ENCODE measurements around the gene SREK1. TPM values are rescaled to one million over a fixed set of nuclear protein-coding genes. Genes with fewer than 3 reads are reported as not detected.
"Not testable (repeated sequence)": the region's sequence is repeated elsewhere in the genome, so short reads cannot be mapped to it uniquely, and the experiment has no call there.

The SREK1 gene, protein sequence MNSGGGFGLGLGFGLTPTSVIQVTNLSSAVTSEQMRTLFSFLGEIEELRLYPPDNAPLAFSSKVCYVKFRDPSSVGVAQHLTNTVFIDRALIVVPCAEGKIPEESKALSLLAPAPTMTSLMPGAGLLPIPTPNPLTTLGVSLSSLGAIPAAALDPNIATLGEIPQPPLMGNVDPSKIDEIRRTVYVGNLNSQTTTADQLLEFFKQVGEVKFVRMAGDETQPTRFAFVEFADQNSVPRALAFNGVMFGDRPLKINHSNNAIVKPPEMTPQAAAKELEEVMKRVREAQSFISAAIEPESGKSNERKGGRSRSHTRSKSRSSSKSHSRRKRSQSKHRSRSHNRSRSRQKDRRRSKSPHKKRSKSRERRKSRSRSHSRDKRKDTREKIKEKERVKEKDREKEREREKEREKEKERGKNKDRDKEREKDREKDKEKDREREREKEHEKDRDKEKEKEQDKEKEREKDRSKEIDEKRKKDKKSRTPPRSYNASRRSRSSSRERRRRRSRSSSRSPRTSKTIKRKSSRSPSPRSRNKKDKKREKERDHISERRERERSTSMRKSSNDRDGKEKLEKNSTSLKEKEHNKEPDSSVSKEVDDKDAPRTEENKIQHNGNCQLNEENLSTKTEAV
- 10 to 100 TPM; 52.3 to 53.4 TPM for total RNA-seq

DNA sequence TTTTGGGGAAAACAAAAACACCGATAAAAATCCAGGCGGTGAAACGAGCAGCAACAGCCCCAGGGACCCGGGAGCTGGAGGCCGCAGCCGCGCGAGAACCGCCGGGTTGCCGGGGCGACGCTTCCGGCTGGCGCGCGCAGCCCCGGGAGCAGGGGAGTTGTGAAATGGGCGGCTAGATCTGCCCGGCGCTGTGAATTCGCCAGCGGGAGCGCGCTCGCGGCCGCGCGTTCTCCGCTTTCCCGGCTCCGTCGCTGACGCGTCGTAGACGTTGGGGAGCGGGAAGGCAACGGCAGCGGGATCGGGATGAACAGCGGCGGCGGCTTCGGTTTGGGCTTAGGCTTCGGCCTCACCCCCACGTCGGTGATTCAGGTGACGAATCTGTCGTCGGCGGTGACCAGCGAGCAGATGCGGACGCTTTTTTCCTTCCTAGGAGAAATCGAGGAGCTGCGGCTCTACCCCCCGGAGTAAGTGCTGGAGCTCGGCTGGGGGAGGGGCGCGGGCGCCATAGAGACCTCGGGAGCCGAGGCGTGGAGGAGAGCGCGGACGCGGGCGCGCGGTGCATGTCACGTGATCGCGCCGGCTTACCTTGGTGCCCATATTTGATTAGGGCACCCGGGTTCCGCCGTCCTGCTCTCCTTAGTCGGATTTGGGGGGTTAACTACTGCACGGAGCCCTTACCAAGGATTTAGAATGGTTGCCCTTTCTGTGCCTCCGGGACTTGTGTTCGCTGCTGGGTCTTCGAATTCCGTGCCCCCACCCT, at the start of gene SREK1:
Gene SREK1, plus strand, starts transcription at position 227 of the 760 bp plus-strand sequence. Its CDS starts 77 bp downstream, at position 304.
- Mint-ChIP-seq H3K9me3 (no peaks in the 10 kb centered on the region), H3K36me3 (ENCODE audit: low read depth) (peaks cover 19% of the 10 kb centered on the region), H3K27ac (peak within 1 kb of the TSS; percentile 99), H3K4me3 (peak within 1 kb of the TSS; percentile 97), H3K4me1 (peaks cover 31% of the 10 kb centered on the region), H3K27me3 (no peaks in the 10 kb centered on the region)
- ChIA-PET CTCF (interaction anchor here (0.9 to 1.6 kb wide), 4 partner anchors 27 to 404 kb away, joined by 3 to 4 read pairs (median 4); no protein-coding TSS in a partner anchor), POLR2A (interaction anchor here (0.6 to 2.7 kb wide), 15 partner anchors 10 to 582 kb away, joined by 3 to 27 read pairs (median 7); partner anchors contain the start of genes CENPK, ERBIN, NLN and PPWD1)
- DNase-seq = peak; percentile 88

GRCh38 chr5:66100851-66101250, 43.2 kb upstream of the SREK1 start:
- Mint-ChIP-seq H3K27me3 (peaks cover 2% of the 10 kb centered on the region), H3K36me3 (ENCODE audit: low read depth) (peaks cover 10% of the 10 kb centered on the region), H3K27ac (no peak overlapping the region), H3K4me1 (no peaks in the 10 kb centered on the region), H3K4me3 (no peak overlapping the region), H3K9me3 (peaks cover 34% of the 10 kb centered on the region)
- no peak for DNase-seq
- ChIA-PET POLR2A (no interaction called here), CTCF (no interaction called here)

- Mint-ChIP-seq H3K4me1 (no peaks in the 10 kb centered on the region), H3K36me3 (ENCODE audit: low read depth) (peaks cover 3% of the 10 kb centered on the region), H3K9me3 (peaks cover 18% of the 10 kb centered on the region), H3K27me3 (peaks cover 2% of the 10 kb centered on the region), H3K4me3 (no peak overlapping the region), H3K27ac (no peak overlapping the region)
- DNase-seq = no peak
- ChIA-PET CTCF (no interaction called here), POLR2A (no interaction called here)
Observed at GRCh38 chr5:66113160-66113559, 30.9 kb upstream of the SREK1 start.

DNA sequence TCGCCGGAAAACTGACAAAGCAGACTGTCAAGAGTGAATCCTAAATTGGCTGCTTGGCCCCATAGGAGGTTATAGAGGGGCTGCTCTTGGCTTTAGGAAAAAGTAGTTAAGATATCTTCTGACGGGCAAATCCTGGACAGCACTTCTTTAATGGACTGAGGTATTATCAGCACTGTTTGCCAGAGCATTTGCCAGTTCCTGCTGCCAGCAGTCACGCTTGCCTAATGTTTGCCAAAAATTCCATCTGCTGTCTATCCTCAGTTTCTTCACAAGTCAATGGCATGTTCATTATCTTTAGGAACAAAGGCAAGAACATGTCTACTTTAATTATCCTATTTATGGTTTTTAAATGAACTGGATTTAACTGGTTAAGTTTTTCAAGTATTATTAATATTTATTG, 25.8 kb upstream of the SREK1 start:
- Mint-ChIP-seq H3K4me1 (no peaks in the 10 kb centered on the region), H3K27me3 (peaks cover 2% of the 10 kb centered on the region), H3K4me3 (no peak overlapping the region), H3K27ac (no peak overlapping the region), H3K9me3 (peaks cover 2% of the 10 kb centered on the region), H3K36me3 (ENCODE audit: low read depth) (no peaks in the 10 kb centered on the region)
- CTCF ChIA-PET = no interaction called here
- DNase-seq = no peak
- POLR2A ChIA-PET = no interaction called here

DNA sequence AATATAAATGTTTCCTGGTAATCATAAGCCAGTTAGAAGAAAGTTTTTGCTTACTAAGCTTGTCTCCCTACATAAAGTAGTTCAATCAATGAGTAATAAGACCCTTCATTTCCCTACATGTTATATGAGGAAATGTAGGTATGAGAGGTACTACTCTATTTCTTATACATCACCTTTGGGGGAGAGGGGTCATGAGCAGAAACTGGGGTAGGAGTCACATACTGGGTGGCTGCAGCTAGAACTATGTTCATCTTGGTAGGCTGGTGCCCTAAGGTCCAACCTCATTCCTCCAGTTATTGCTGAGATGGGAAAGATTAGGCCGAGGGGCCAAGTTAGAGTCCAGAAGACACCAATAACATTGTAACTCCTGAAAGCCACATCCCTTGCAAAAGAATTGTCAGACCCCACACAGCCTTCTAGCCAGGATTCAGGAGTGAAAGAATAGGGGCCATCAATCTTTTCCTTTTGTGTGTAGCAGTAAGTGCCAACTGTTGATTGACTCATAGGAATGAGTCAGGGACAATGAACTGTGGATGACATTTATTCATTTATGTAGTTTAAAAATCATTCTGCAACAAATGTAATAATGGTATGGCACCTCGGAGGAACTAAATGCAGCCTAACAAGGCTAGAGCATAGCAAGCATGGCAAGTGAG, 21.6 kb upstream of the SREK1 start:
- ChIA-PET CTCF (no interaction called here), POLR2A (no interaction called here)
- Mint-ChIP-seq H3K27me3 (no peaks in the 10 kb centered on the region), H3K27ac (no peak overlapping the region), H3K4me1 (no peaks in the 10 kb centered on the region), H3K36me3 (ENCODE audit: low read depth) (no peaks in the 10 kb centered on the region), H3K9me3 (no peaks in the 10 kb centered on the region), H3K4me3 (no peak overlapping the region)
- DNase-seq = no peak

- ChIA-PET POLR2A (no interaction called here), CTCF (no interaction called here)
- Mint-ChIP-seq H3K4me3 (no peak overlapping the region), H3K4me1 (no peaks in the 10 kb centered on the region), H3K9me3 (peaks cover 6% of the 10 kb centered on the region), H3K27me3 (no peaks in the 10 kb centered on the region), H3K27ac (no peak overlapping the region), H3K36me3 (ENCODE audit: low read depth) (no peaks in the 10 kb centered on the region)
- DNase-seq = no peak
Observed at GRCh38 chr5:66129144-66129543, 15.0 kb upstream of the SREK1 start.

GRCh38 chr5:66130493-66130892, 13.6 kb upstream of the SREK1 start:
- H3K4me3 Mint-ChIP-seq = no peak overlapping the region
- CTCF ChIA-PET = no interaction called here
- no peak overlapping the region for H3K27ac Mint-ChIP-seq
- H3K9me3 Mint-ChIP-seq = peaks cover 6% of the 10 kb centered on the region
- no peaks in the 10 kb centered on the region for H3K36me3 Mint-ChIP-seq (ENCODE audit: low read depth)
- no peaks in the 10 kb centered on the region for H3K27me3 Mint-ChIP-seq
- POLR2A ChIA-PET = no interaction called here
- no peaks in the 10 kb centered on the region for H3K4me1 Mint-ChIP-seq
- no peak for DNase-seq

- ChIA-PET CTCF (no interaction called here), POLR2A (interaction anchor here (3.0 kb wide), 1 partner anchor 10 kb away, joined by 9 read pairs; the partner anchor contains the start of gene SREK1)
- DNase-seq = no peak
- Mint-ChIP-seq H3K36me3 (ENCODE audit: low read depth) (no peaks in the 10 kb centered on the region), H3K4me3 (no peak overlapping the region), H3K9me3 (peaks cover 4% of the 10 kb centered on the region), H3K27ac (no peak overlapping the region), H3K27me3 (no peaks in the 10 kb centered on the region), H3K4me1 (no peaks in the 10 kb centered on the region)
Observed at GRCh38 chr5:66134407-66134861, 9.7 kb upstream of the SREK1 start.

DNA sequence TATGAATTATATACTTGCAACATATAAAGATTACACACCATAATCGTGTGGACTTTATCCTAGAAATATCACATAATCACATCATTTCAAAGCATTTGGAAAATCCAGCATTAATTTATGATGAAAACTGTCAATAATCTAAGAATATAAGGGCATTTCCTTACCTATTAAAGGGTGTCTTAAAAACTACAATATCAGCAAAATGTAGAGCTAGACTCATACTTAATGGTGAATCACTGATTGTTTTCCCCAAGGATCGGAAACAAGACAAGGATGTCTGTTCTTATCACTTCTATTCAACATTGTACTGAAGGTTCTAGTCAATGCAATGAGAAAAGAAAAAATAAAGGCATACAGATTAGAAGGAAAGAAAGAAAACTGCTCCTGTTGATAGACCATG, 8.0 kb upstream of the SREK1 start:
- H3K4me3 Mint-ChIP-seq = no peak overlapping the region
- ChIA-PET CTCF (no interaction called here), POLR2A (interaction anchor here (3.0 kb wide), 1 partner anchor 8 kb away, joined by 9 read pairs; the partner anchor contains the start of gene SREK1)
- no peaks in the 10 kb centered on the region for H3K27me3 Mint-ChIP-seq
- no peaks in the 10 kb centered on the region for H3K36me3 Mint-ChIP-seq (ENCODE audit: low read depth)
- DNase-seq = no peak
- no peaks in the 10 kb centered on the region for H3K4me1 Mint-ChIP-seq
- no peak overlapping the region for H3K27ac Mint-ChIP-seq
- no peaks in the 10 kb centered on the region for H3K9me3 Mint-ChIP-seq

DNA sequence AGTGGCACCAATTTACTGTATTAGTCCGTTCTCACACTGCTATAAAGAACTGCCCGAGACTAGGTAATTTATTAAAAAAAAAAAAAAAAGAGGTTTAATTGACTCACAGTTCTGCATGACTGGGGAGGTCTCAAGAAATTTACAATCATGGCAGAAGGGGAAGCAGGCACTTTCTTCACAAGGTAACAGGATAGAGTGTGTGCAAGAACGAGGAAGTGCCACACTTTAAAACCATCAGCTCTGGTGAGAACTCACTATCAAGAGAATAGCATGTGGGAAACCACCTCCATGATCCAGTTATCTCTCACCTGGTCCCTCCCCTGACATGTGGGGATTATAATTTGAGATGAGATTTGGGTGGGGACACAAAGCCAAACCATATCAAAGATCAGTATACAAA, 7.2 kb upstream of the SREK1 start:
- H3K36me3 Mint-ChIP-seq (ENCODE audit: low read depth); H3K27me3 Mint-ChIP-seq; H3K4me1 Mint-ChIP-seq; CTCF ChIA-PET; POLR2A ChIA-PET; DNase-seq; H3K9me3 Mint-ChIP-seq; H3K4me3 Mint-ChIP-seq; H3K27ac Mint-ChIP-seq: not testable (repeated sequence)

- H3K4me1 Mint-ChIP-seq = peaks cover 9% of the 10 kb centered on the region
- CTCF ChIA-PET = interaction anchor here (0.7 kb wide), 1 partner anchor 24 kb away, joined by 5 read pairs; no protein-coding TSS in a partner anchor
- no peaks in the 10 kb centered on the region for H3K27me3 Mint-ChIP-seq
- H3K4me3 Mint-ChIP-seq = no peak overlapping the region
- POLR2A ChIA-PET = no interaction called here
- no peak for DNase-seq
- H3K9me3 Mint-ChIP-seq = no peaks in the 10 kb centered on the region
- H3K36me3 Mint-ChIP-seq (ENCODE audit: low read depth) = peaks cover 2% of the 10 kb centered on the region
- no peak overlapping the region for H3K27ac Mint-ChIP-seq
Observed at GRCh38 chr5:66138637-66139317, 5.3 kb upstream of the SREK1 start.

DNA sequence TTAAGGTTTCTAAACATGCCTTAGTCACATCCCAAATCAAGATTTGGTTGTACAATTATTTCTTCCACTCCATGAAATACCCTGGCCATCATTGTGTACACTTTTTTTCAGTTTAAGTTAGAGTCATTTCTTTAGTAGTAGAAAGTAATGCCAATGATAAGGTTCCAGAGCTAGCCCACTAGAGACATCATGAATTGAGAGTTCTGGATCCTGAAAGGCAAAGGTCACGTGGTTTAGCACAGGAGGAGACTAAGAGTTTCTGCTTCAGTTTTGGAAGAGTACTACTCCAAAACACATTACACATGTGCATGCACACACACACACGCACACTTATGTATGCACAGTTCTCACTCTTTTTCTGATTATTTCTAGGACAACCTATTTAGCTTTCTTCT, 4.8 kb upstream of the SREK1 start:
- Mint-ChIP-seq H3K9me3 (no peaks in the 10 kb centered on the region), H3K27me3 (no peaks in the 10 kb centered on the region), H3K27ac (no peak overlapping the region), H3K4me1 (peaks cover 10% of the 10 kb centered on the region), H3K4me3 (no peak overlapping the region), H3K36me3 (ENCODE audit: low read depth) (peaks cover 6% of the 10 kb centered on the region)
- DNase-seq = no peak
- CTCF ChIA-PET = interaction anchor here (0.7 kb wide), 1 partner anchor 23 kb away, joined by 5 read pairs; no protein-coding TSS in a partner anchor
- POLR2A ChIA-PET = interaction anchor here (1.4 kb wide), 1 partner anchor 577 kb away, joined by 6 read pairs; the partner anchor contains the start of genes CENPK and PPWD1
